Skeletal muscle tissue (tissue), 4 donors: Measurements from ENCODE around the gene TRAPPC5. TPM values are rescaled to one million over a fixed set of nuclear protein-coding genes. Genes with fewer than 3 reads are reported as not detected.

Source experiments
- H3K27ac ChIP-seq: one replicate; pipeline ENCODE4 v1.7.0; 2013; ENCODE audit warnings: mild to moderate bottlenecking, low read depth, low read length, inconsistent platforms
- H3K27me3 ChIP-seq, 3 donors: one replicate each; pipeline ENCODE4 v1.7.0; 2013; ENCODE audit warnings: low read length in 3 of 3; ENCODE audit not compliant: control insufficient read depth in 3 of 3, insufficient read depth in 3 of 3
- H3K36me3 ChIP-seq, 3 donors: one replicate each; pipeline ENCODE4 v1.7.0; 2013; ENCODE audit warnings: low read length in 3 of 3; ENCODE audit not compliant: control insufficient read depth in 3 of 3, insufficient read depth in 3 of 3
- H3K4me1 ChIP-seq, 3 donors: one replicate each; pipeline ENCODE4 v1.7.0; 2013; ENCODE audit warnings: low read length in 3 of 3, mild to moderate bottlenecking in 3 of 3; ENCODE audit not compliant: control insufficient read depth in 3 of 3, insufficient read depth in 3 of 3
- H3K4me3 ChIP-seq, 3 donors: one replicate each; pipeline ENCODE4 v1.7.0; 2013; ENCODE audit warnings: low read length in 3 of 3
- H3K9ac ChIP-seq, 3 donors: one replicate each; pipeline ENCODE4 v1.7.0; 2013; ENCODE audit warnings: low read length in 3 of 3, mild to moderate bottlenecking in 3 of 3, moderate library complexity in 2 of 3, low read depth in 1 of 3
- H3K9me3 ChIP-seq, 3 donors: one replicate each; pipeline ENCODE4 v1.7.0; 2013; ENCODE audit warnings: low read length in 3 of 3; ENCODE audit not compliant: control insufficient read depth in 3 of 3
- total RNA-seq: library from RNA; depleted of rRNA; stranded (reverse); fragments of >200 nt; gene quantifications from one replicate; pipeline ENCODE4 v1.2.3, GENCODE V29; 2014
- donor health status: Osteomylitis.

The TRAPPC5 gene
- total RNA-seq, 1 donor from 2014 or later = 9.4 TPM

DNA sequence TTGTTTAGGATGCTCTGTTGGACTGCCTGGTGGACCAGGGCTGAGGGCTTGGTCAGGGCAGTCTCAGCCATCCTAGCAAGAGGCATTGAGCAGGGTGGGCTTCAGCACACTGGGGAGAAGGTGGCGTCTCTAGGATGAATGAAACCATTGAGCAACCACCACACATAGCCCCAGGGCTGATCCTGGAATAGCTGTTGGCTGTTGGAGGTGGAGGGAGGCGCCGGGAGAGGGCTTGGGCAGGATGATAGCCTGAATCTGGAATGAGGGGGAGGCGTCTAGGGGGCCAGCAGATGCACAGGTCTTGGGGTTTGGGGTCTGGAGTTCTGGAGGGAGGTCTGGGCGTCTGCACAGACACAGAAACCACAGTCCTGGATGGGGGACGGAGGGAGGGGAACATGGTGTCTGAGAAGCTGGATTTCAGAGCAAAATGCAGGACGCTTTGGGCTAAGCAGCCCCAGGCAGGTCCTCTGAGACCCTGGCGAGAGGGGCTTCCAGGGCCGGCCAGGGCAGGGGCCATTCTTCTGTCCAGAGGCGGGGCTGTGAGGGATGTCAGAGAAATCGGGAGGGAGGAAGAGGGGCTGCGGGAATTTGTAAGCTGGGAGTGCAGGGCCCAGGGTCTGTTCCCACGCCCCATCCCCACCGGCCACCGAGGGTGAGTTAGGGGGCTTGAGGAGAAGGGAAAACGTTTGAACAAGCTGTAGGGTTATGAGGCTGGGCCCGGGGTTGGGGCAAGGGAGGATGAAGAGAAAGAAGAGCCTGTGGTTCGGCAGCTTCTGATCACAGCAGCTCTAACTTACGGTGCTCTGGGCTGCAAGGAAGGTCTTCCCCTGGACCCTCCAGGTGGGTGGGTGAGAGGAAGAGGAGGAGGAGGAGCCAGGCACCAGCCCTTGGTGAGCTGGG lies 5.2 kb downstream of the TRAPPC5 start:
- Histone ChIP-seq H3K9me3 (no peaks in the 10 kb centered on the region), H3K27me3 (peaks cover 5 to 18% (median 10%) of the 10 kb centered on the region in 3 donors), H3K4me1 (peaks cover 9 to 13% (median 10%) of the 10 kb centered on the region in 3 donors), H3K9ac (no peak overlapping the region), H3K4me3 (no peak overlapping the region), H3K36me3 (peaks cover 7 to 13% (median 10%) of the 10 kb centered on the region in 3 donors), H3K27ac (no peak overlapping the region)

- Histone ChIP-seq H3K4me3 (no peak overlapping the region), H3K9me3 (no peaks in the 10 kb centered on the region), H3K9ac (no peak overlapping the region), H3K27ac (no peak overlapping the region), H3K27me3 (peaks cover 12 to 20% (median 19%) of the 10 kb centered on the region in 3 donors), H3K36me3 (peaks cover 7 to 12% (median 9%) of the 10 kb centered on the region in 3 donors), H3K4me1 (peaks cover 0 to 4% (median under 1%) of the 10 kb centered on the region in 3 donors)
Observed at GRCh38 chr19:7687177-7687576, 6.5 kb downstream of the TRAPPC5 start.

- H3K4me1 ChIP-seq = no peaks in the 10 kb centered on the region
- H3K9ac ChIP-seq = no peak overlapping the region
- H3K27me3 ChIP-seq = peaks cover 12 to 25% (median 20%) of the 10 kb centered on the region in 3 donors
Observed at GRCh38 chr19:7689165-7689564, 8.5 kb downstream of the TRAPPC5 start.

GRCh38 chr19:7690779-7691258 lies 10.2 kb downstream of the TRAPPC5 start:
- Histone ChIP-seq H3K27me3 (peaks cover 16 to 38% (median 20%) of the 10 kb centered on the region in 3 donors), H3K4me1 (no peaks in the 10 kb centered on the region), H3K4me3 (no peak overlapping the region), H3K36me3 (no peaks in the 10 kb centered on the region), H3K9ac (no peak overlapping the region), H3K27ac (no peak overlapping the region), H3K9me3 (no peaks in the 10 kb centered on the region)

More at GRCh38 chr19:7689165-7689564, 8.5 kb downstream of the TRAPPC5 start:
- H3K36me3 ChIP-seq = no peaks in the 10 kb centered on the region
- no peak overlapping the region for H3K4me3 ChIP-seq
- no peak overlapping the region for H3K27ac ChIP-seq
- no peaks in the 10 kb centered on the region for H3K9me3 ChIP-seq

GRCh38 chr19:7691497-7691896 lies 10.9 kb downstream of the TRAPPC5 start:
- H3K9ac ChIP-seq = no peak overlapping the region
- H3K27me3 ChIP-seq = peaks cover 16 to 38% (median 21%) of the 10 kb centered on the region in 3 donors
- no peaks in the 10 kb centered on the region for H3K36me3 ChIP-seq
- H3K4me1 ChIP-seq = no peaks in the 10 kb centered on the region
- H3K9me3 ChIP-seq = no peaks in the 10 kb centered on the region
- no peak overlapping the region for H3K27ac ChIP-seq
- no peak overlapping the region for H3K4me3 ChIP-seq

- Histone ChIP-seq H3K36me3 (no peaks in the 10 kb centered on the region), H3K4me3 (no peak overlapping the region), H3K27me3 (peaks cover 18 to 45% (median 32%) of the 10 kb centered on the region in 3 donors)
Observed at GRCh38 chr19:7692417-7693088, 11.9 kb downstream of the TRAPPC5 start.

DNA sequence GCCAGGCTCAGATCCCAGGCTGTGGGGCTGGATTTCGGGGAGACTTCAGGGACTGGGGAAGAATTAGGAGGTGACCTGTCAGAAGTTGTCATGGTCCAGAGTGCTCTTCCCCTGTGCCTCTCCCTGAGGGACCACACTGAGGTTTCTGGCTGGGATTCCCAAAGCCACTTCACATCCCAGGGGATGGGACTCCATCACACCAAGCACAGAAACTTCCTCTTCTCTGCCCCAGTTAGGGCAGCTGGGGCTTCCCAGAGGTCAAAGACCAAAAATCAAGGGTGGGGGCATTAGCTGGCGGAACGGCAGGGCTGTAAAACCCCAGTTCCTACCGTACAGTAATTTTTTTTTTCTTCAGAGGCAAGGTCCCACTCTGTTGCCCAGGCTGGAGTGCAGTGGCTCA lies 13.9 kb downstream of the TRAPPC5 start:
- H3K27ac ChIP-seq = no peak overlapping the region
- no peaks in the 10 kb centered on the region for H3K4me1 ChIP-seq
- H3K9me3 ChIP-seq = no peaks in the 10 kb centered on the region
- H3K9ac ChIP-seq = no peak overlapping the region
- no peak overlapping the region for H3K4me3 ChIP-seq
- no peaks in the 10 kb centered on the region for H3K36me3 ChIP-seq
- peaks cover 26 to 59% (median 41%) of the 10 kb centered on the region in 3 donors for H3K27me3 ChIP-seq

More at GRCh38 chr19:7692417-7693088, 11.9 kb downstream of the TRAPPC5 start:
- Histone ChIP-seq H3K9me3 (no peaks in the 10 kb centered on the region), H3K27ac (no peak overlapping the region), H3K4me1 (no peaks in the 10 kb centered on the region), H3K9ac (no peak overlapping the region)

DNA sequence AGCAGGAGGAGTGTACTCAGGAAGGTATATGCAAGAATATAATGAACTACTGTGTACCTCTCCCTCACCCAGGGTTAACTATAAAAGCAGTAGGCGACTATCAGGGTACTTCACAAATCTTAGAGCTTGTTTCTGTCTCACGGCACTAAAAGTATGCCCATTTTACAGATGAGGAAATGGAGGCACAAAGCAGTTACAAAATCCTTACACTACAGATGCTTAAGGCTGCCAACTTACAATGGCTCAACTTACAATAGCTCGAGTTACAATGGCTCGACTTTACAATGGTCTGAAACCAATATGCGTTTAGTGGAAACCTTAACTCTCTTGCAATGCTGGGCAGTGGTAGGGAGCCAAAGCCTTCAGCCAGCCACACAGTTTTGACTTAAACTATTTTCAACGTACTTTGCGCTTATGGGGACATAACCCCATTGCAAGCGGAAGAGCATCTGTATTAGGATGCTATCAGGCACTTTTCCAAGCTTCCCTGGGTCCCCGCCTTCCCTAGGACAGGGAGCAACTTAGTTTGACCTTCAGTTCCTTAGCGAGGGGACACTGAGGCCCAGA lies 17.2 kb downstream of the TRAPPC5 start:
- no peak overlapping the region for H3K9ac ChIP-seq

GRCh38 chr19:7698583-7698982 lies 17.9 kb downstream of the TRAPPC5 start:
- H3K9ac ChIP-seq = no peak overlapping the region
- no peak overlapping the region for H3K27ac ChIP-seq
- H3K36me3 ChIP-seq = no peaks in the 10 kb centered on the region
- no peaks in the 10 kb centered on the region for H3K4me1 ChIP-seq
- H3K9me3 ChIP-seq = no peaks in the 10 kb centered on the region
- peaks cover 24 to 55% (median 45%) of the 10 kb centered on the region in 3 donors for H3K27me3 ChIP-seq
- no peak overlapping the region for H3K4me3 ChIP-seq

More for the DNA sequence above, 17.2 kb downstream of the TRAPPC5 start:
- H3K4me3 ChIP-seq = no peak overlapping the region
- H3K9me3 ChIP-seq = no peaks in the 10 kb centered on the region
- H3K27me3 ChIP-seq = peaks cover 24 to 53% (median 45%) of the 10 kb centered on the region in 3 donors
- H3K4me1 ChIP-seq = no peaks in the 10 kb centered on the region
- H3K27ac ChIP-seq = no peak overlapping the region
- no peaks in the 10 kb centered on the region for H3K36me3 ChIP-seq
